ENCODE results near the gene SBNO1. TPM values are rescaled to one million over a fixed set of nuclear protein-coding genes. Genes with fewer than 3 reads are reported as not detected.
"Not testable (repeated sequence)": the region's sequence is repeated elsewhere in the genome, so short reads cannot be mapped to it uniquely, and the experiment has no call there.

Gene SBNO1
- total and polyA plus RNA-seq, 2 donors (not counting 3 experiments of a cell fraction or from before 2014, with no cell fraction given) = 4.8 to 34.2 TPM

DNA sequence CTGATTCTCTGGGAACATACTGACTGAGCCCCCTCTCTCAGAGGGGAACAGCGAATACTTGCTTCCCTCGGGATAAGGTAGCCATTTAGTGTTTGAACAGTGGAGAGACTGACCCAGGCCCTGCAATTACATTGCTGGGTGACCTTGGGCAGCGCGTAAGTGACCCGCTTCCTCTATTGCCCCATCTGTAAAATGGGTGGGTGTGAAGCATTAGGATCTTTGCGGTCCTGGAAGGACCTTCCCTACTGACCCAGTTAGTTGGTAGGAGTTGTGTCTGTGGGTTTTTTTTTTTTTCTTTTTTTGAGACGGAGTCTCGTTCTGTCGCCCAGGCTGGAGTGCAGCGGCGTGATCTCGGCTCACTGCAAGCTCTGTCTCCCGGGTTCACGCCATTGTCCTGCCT, 18.0 kb upstream of the SBNO1 start:
- POLR2A ChIA-PET = no interaction called here
- TF ChIP-seq POLR2AphosphoS5 (IDR thresholded peaks at IDR 0.05; ENCODE audit: insufficient read depth, low read depth, low read length) = no peak

GRCh38 chr12:123379391-123379790, 14.7 kb upstream of the SBNO1 start:
- BruUV-seq (replicated peaks) = no TSS peak
- Histone ChIP-seq H3K4me2 (ENCODE audit: insufficient read depth, low read length) (no peak overlapping the region), H3K27ac (ENCODE audit: insufficient read depth, low read depth, low read length) (no peak overlapping the region), H3K4me3 (replicated peaks in 1 of 3; ENCODE audit: insufficient read depth in 1 of 3, low read depth in 1 of 3, low read length in 3 of 3) (no peak overlapping the region), H3K27me3 (ENCODE audit: control insufficient read depth in 2 of 2, insufficient read depth in 2 of 2, low read length in 2 of 2) (no peaks in the 10 kb centered on the region), H3K9ac (replicated peaks; ENCODE audit: extremely low read depth, insufficient read depth, low read length) (no peak overlapping the region), H3K36me3 (ENCODE audit: control insufficient read depth in 2 of 2, extremely low read depth in 1 of 2, insufficient read depth in 2 of 2, low read length in 2 of 2) (no peaks in the 10 kb centered on the region), H3K9me3 (replicated peaks; ENCODE audit: control insufficient read depth, insufficient read depth, low read length) (no peaks in the 10 kb centered on the region), H3K4me1 (ENCODE audit: control insufficient read depth, extremely low read depth, insufficient read depth, low read length) (no peaks in the 10 kb centered on the region), H3K9me1 (replicated peaks; ENCODE audit: control insufficient read depth, extremely low read depth, insufficient read depth, low read length) (no peaks in the 10 kb centered on the region), H2AFZ (ENCODE audit: low read depth, low read length) (no peak overlapping the region), H4K20me1 (replicated peaks; ENCODE audit: control insufficient read depth, extremely low read depth, insufficient read depth, low read length) (no peaks in the 10 kb centered on the region), H3K79me2 (ENCODE audit: control insufficient read depth, insufficient read depth, low read length) (peaks cover 2% of the 10 kb centered on the region)
- TF ChIP-seq POLR2AphosphoS5 (IDR thresholded peaks at IDR 0.05; ENCODE audit: insufficient read depth, low read depth, low read length) = no peak
- TF ChIP-seq MAX (IDR thresholded peaks at IDR 0.05; ENCODE audit: insufficient read depth, insufficient read length) = no peak
- TF ChIP-seq, protein P1, sequence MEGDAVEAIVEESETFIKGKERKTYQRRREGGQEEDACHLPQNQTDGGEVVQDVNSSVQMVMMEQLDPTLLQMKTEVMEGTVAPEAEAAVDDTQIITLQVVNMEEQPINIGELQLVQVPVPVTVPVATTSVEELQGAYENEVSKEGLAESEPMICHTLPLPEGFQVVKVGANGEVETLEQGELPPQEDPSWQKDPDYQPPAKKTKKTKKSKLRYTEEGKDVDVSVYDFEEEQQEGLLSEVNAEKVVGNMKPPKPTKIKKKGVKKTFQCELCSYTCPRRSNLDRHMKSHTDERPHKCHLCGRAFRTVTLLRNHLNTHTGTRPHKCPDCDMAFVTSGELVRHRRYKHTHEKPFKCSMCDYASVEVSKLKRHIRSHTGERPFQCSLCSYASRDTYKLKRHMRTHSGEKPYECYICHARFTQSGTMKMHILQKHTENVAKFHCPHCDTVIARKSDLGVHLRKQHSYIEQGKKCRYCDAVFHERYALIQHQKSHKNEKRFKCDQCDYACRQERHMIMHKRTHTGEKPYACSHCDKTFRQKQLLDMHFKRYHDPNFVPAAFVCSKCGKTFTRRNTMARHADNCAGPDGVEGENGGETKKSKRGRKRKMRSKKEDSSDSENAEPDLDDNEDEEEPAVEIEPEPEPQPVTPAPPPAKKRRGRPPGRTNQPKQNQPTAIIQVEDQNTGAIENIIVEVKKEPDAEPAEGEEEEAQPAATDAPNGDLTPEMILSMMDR (IDR thresholded peaks at IDR 0.05; ENCODE audit: extremely low read depth in 1 of 2, insufficient read depth in 1 of 2, low read depth in 1 of 2, low read length in 2 of 2) = no peak
- TF ChIP-seq MYC (IDR thresholded peaks at IDR 0.05; ENCODE audit: low read depth, low read length) = no peak
- TF ChIP-seq GATA2 (IDR thresholded peaks at IDR 0.05; ENCODE audit: insufficient read depth, insufficient read length, low read depth, low read length) = no peak
- no peak for TF ChIP-seq POLR2A (IDR thresholded peaks at IDR 0.05; ENCODE audit: low read depth, low read length)
- no peak for TF ChIP-seq JUN (IDR thresholded peaks at IDR 0.05; ENCODE audit: borderline replicate concordance, insufficient read depth, insufficient read length, low read depth)
- dilution Hi-C loops (cut with MboI; ENCODE audit: extremely low pct_ligation_motif_present, low sequenced_read_pairs) (no loop called here), intact Hi-C loops (cut with micrococcal nuclease) (no loop called here)
- ChIA-PET POLR2A (no interaction called here), CTCF (no interaction called here)
- FAIRE-seq (no peak), DNase-seq (ENCODE audit: low read depth, low spot score) (no peak)

More for the DNA sequence above, 18.0 kb upstream of the SBNO1 start:
- dilution Hi-C loops (cut with MboI; ENCODE audit: extremely low pct_ligation_motif_present, low sequenced_read_pairs) (no loop called here), intact Hi-C loops (cut with micrococcal nuclease) (loop anchor here (2.0 to 5.0 kb wide), 2 partner anchors 65 to 150 kb away; partner anchors contain the start of gene RILPL1)
- H3K9me1 ChIP-seq (replicated peaks; ENCODE audit: control insufficient read depth, extremely low read depth, insufficient read depth, low read length) = no peaks in the 10 kb centered on the region
- H3K36me3 ChIP-seq (ENCODE audit: control insufficient read depth in 2 of 2, extremely low read depth in 1 of 2, insufficient read depth in 2 of 2, low read length in 2 of 2) = no peaks in the 10 kb centered on the region
- no peak overlapping the region for H3K9ac ChIP-seq (replicated peaks; ENCODE audit: extremely low read depth, insufficient read depth, low read length)
- H3K79me2 ChIP-seq (ENCODE audit: control insufficient read depth, insufficient read depth, low read length) = peaks cover 20% of the 10 kb centered on the region
- no peak overlapping the region for H2AFZ ChIP-seq (ENCODE audit: low read depth, low read length)
- no peak overlapping the region for H3K4me3 ChIP-seq (replicated peaks in 1 of 3; ENCODE audit: insufficient read depth in 1 of 3, low read depth in 1 of 3, low read length in 3 of 3)
- no peak for FAIRE-seq
- CTCF ChIA-PET = interaction anchor here (2.8 kb wide), 1 partner anchor 17 kb away, joined by 51 read pairs; the partner anchor contains the start of gene SBNO1
- no peak overlapping the region for H3K27ac ChIP-seq (ENCODE audit: insufficient read depth, low read depth, low read length)
- H3K4me1 ChIP-seq (ENCODE audit: control insufficient read depth, extremely low read depth, insufficient read depth, low read length) = peaks cover 8% of the 10 kb centered on the region
- DNase-seq (ENCODE audit: low read depth, low spot score) = no peak
- no peaks in the 10 kb centered on the region for H4K20me1 ChIP-seq (replicated peaks; ENCODE audit: control insufficient read depth, extremely low read depth, insufficient read depth, low read length)
- no peaks in the 10 kb centered on the region for H3K9me3 ChIP-seq (replicated peaks; ENCODE audit: control insufficient read depth, insufficient read depth, low read length)
- no peak overlapping the region for H3K4me2 ChIP-seq (ENCODE audit: insufficient read depth, low read length)
- no peaks in the 10 kb centered on the region for H3K27me3 ChIP-seq (ENCODE audit: control insufficient read depth in 2 of 2, insufficient read depth in 2 of 2, low read length in 2 of 2)
- no TSS peak for BruUV-seq (replicated peaks)

DNA sequence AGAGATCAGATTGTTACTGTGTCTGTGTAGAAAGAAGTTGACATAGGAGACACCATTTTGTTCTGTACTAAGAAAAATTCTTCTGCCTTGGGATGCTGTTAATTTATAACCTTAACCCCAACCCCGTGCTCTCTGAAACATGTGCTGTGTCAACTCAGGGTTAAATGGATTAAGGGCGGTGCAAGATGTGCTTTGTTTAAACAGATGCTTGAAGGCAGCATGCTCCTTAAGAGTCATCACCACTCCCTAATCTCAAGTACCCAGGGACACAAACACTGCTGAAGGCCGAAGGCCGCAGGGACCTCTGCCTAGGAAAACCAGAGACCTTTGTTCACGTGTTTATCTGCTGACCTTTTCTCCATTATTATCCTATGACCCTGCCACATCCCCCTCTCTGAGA, 7.8 kb upstream of the SBNO1 start:
- BruUV-seq (replicated peaks); DNase-seq (ENCODE audit: low read depth, low spot score); H3K9ac ChIP-seq (replicated peaks; ENCODE audit: extremely low read depth, insufficient read depth, low read length); H2AFZ ChIP-seq (ENCODE audit: low read depth, low read length); CTCF ChIA-PET; H3K27ac ChIP-seq (ENCODE audit: insufficient read depth, low read depth, low read length); dilution Hi-C loops (cut with MboI; ENCODE audit: extremely low pct_ligation_motif_present, low sequenced_read_pairs); POLR2A ChIA-PET; H3K4me2 ChIP-seq (ENCODE audit: insufficient read depth, low read length); H4K20me1 ChIP-seq (replicated peaks; ENCODE audit: control insufficient read depth, extremely low read depth, insufficient read depth, low read length); H3K4me3 ChIP-seq (replicated peaks in 1 of 3; ENCODE audit: insufficient read depth in 1 of 3, low read depth in 1 of 3, low read length in 3 of 3); H3K9me1 ChIP-seq (replicated peaks; ENCODE audit: control insufficient read depth, extremely low read depth, insufficient read depth, low read length); H3K36me3 ChIP-seq (ENCODE audit: control insufficient read depth in 2 of 2, extremely low read depth in 1 of 2, insufficient read depth in 2 of 2, low read length in 2 of 2); H3K9me3 ChIP-seq (replicated peaks; ENCODE audit: control insufficient read depth, insufficient read depth, low read length); FAIRE-seq; H3K4me1 ChIP-seq (ENCODE audit: control insufficient read depth, extremely low read depth, insufficient read depth, low read length); H3K79me2 ChIP-seq (ENCODE audit: control insufficient read depth, insufficient read depth, low read length); intact Hi-C loops (cut with micrococcal nuclease); H3K27me3 ChIP-seq (ENCODE audit: control insufficient read depth in 2 of 2, insufficient read depth in 2 of 2, low read length in 2 of 2): not testable (repeated sequence)
